Gastroesophageal sphincter (tissue), 3 donors: ENCODE results near the gene PTCH2.

Experiments
- EP300 ChIP-seq: sonication (generic); formaldehyde crosslinking; IDR thresholded peaks from one replicate; pipeline ENCODE4 v1.6.1; 2017; ENCODE audit warnings: antibody characterized with exemption, mild to moderate bottlenecking
- POLR2A ChIP-seq, 2 donors: fragments of 450-650 bp; IDR thresholded peaks; one replicate each; pipeline ENCODE4 v1.6.1; 2017; ENCODE audit warnings: antibody characterized with exemption in 2 of 2, mild to moderate bottlenecking in 2 of 2, moderate library complexity in 1 of 2
- TF ChIP-seq, protein P1 (sequence below), 4 experiments: fragments of 200-600 bp in 2 of 4; fragments of 450-650 bp in 2 of 4; sonication (generic) in 1 of 4; IDR thresholded peaks; one replicate each; pipeline ENCODE4 v1.5.1; 2017 to 2019; ENCODE audit warnings: antibody characterized with exemption in 4 of 4, mild to moderate bottlenecking in 2 of 4, moderate library complexity in 2 of 4

- TF ChIP-seq, protein P1, sequence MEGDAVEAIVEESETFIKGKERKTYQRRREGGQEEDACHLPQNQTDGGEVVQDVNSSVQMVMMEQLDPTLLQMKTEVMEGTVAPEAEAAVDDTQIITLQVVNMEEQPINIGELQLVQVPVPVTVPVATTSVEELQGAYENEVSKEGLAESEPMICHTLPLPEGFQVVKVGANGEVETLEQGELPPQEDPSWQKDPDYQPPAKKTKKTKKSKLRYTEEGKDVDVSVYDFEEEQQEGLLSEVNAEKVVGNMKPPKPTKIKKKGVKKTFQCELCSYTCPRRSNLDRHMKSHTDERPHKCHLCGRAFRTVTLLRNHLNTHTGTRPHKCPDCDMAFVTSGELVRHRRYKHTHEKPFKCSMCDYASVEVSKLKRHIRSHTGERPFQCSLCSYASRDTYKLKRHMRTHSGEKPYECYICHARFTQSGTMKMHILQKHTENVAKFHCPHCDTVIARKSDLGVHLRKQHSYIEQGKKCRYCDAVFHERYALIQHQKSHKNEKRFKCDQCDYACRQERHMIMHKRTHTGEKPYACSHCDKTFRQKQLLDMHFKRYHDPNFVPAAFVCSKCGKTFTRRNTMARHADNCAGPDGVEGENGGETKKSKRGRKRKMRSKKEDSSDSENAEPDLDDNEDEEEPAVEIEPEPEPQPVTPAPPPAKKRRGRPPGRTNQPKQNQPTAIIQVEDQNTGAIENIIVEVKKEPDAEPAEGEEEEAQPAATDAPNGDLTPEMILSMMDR (IDR thresholded peaks at IDR 0.05), result no peak
- TF ChIP-seq POLR2A (IDR thresholded peaks at IDR 0.05), result no peak
- no peak for TF ChIP-seq EP300
These were observed 55.5 kb downstream of the PTCH2 start for GRCh38 chr1:44787506-44787905.
